CD1c-positive myeloid dendritic cell (primary cell): Measurements from ENCODE around the gene AP4M1.

Experiments
- DNase-seq: peaks from one replicate; pipeline ENCODE4 v3.0.0-alpha.2; 2016; ENCODE audit errors: extremely low spot score

AP4M1 gene

DNA sequence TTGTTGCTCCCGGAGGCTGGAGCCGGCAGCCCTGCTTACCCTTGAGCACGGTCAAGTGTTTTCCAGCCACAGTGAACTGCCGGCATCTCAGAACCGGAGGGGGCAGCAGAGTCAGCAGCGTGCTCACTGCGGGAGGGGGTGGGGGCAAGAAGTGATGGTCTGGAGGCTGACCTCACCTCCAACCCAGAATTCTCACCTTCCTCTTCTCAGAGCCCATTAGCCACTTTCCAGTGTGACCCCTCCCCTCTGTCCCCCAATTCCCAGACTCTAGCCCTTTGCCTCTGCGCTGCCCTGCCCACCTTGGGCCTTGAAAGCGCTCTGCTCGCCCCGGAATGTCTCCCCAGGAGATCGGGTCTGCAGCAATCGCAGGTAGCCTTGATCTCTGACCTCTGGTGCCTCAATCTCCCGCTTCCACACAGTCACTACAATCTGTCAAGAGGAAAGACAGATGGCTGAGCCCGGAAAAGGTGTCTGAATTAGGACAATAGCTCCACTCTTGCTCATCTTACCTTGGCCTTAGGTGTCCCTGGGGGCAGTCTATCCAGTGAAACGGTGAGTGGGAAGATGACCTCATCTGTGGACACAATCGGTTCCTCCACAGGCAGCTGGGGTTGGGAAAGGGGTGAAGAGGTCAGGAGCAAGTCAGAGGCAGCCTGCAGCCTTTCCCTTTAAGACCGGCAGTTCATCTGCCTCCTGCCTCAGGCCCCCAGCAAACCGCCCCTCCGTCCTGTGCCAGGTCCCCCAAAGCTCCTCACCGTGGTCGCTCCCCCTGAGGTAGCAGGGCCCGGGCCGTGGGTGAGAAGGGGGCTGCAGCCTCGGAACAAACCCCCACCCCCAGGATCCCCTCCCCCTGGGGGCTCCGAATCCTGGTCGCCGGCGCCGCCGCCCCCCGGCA lies 56.1 kb downstream of the AP4M1 start:
- peak; percentile 67 for DNase-seq
